ENCODE results near the gene CES4A.

DNA sequence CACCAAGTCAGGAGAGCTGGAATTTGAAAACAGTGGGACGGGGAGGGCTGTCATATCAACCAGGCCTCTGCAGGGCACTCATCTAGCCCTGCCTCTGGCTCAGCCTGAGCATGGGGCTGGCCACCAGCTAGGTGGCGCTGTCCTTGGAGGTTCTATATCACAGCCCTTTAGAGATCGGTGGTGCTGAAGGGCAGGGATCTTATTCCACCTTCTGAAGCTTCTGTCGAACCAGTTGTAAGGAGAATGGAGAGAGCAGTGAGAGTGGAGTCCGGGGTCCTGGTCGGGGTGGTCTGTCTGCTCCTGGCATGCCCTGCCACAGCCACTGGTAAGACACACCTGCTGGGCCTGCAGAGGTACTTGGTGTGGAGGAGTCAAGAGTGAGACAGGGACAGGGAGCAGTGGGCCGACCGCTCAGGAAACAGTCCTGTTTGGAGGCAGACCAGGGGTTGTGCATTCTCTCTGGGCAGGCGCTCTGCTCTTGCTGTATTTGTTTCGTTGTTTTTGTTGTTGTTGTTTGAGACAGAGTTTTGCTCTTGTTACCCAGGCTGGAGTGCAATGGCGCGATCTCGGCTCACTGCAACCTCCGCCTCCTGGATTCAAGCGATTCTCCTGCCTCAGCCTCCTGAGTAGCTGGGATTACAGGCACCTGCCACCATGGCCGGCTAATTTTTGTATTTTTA is 27.2 kb upstream of the CES4A start, which contains the start of gene CES3:
- TF ChIP-seq, protein P1, sequence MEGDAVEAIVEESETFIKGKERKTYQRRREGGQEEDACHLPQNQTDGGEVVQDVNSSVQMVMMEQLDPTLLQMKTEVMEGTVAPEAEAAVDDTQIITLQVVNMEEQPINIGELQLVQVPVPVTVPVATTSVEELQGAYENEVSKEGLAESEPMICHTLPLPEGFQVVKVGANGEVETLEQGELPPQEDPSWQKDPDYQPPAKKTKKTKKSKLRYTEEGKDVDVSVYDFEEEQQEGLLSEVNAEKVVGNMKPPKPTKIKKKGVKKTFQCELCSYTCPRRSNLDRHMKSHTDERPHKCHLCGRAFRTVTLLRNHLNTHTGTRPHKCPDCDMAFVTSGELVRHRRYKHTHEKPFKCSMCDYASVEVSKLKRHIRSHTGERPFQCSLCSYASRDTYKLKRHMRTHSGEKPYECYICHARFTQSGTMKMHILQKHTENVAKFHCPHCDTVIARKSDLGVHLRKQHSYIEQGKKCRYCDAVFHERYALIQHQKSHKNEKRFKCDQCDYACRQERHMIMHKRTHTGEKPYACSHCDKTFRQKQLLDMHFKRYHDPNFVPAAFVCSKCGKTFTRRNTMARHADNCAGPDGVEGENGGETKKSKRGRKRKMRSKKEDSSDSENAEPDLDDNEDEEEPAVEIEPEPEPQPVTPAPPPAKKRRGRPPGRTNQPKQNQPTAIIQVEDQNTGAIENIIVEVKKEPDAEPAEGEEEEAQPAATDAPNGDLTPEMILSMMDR (IDR thresholded peaks at IDR 0.05): peak; percentile 98
- TF ChIP-seq EZH2 (IDR thresholded peaks at IDR 0.05): no peak
